Measurements from ENCODE around the gene CYP2C18.
"Not testable (repeated sequence)": the region's sequence is repeated elsewhere in the genome, so short reads cannot be mapped to it uniquely, and the experiment has no call there.

The CYP2C18 gene

DNA sequence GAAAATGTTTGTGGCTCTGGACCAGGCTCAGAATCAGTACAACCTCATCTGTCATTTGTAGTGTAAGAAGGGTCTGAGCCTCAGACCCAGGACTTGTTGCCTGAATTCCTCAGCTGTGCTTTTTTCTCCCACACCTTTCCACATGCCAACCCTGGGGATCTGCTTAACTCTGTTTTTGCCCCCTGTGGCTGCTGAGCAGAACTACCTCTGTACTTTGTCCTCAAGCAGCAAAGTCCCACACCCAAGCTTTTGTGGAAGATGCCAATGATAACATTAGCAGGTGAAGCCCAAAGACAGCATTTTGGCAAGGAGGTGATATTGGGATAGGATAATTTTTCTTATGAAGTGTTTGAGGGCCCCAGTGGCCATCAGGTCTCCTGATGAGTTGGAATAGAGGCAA lies 5.8 kb upstream of the CYP2C18 start:
- Histone ChIP-seq H3K79me2 (ENCODE audit: insufficient read depth, low read length) (no peaks in the 10 kb centered on the region), H3K27me3 (ENCODE audit: insufficient read depth, low read length, poor library complexity) (no peaks in the 10 kb centered on the region), H3K36me3 (ENCODE audit: insufficient read depth, low read length) (no peaks in the 10 kb centered on the region), H3K9ac (ENCODE audit: low read depth, low read length) (no peak overlapping the region), H3K4me2 (ENCODE audit: insufficient read depth, low read length) (no peak overlapping the region), H3K27ac (ENCODE audit: low read length) (no peak overlapping the region), H3K4me1 (ENCODE audit: insufficient read depth, low read length) (no peaks in the 10 kb centered on the region), H2AFZ (ENCODE audit: low read depth, low read length) (no peak overlapping the region), H3K9me3 (ENCODE audit: insufficient read depth, low read length, severe bottlenecking) (no peaks in the 10 kb centered on the region), H4K20me1 (ENCODE audit: insufficient read depth, low read length) (no peaks in the 10 kb centered on the region), H3K4me3 (ENCODE audit: low read depth in 1 of 2, low read length in 2 of 2) (no peak overlapping the region)
- DNase-seq (no peak), ATAC-seq (ENCODE audit: insufficient read depth, low read depth) (no peak)
- TF ChIP-seq, protein P1, sequence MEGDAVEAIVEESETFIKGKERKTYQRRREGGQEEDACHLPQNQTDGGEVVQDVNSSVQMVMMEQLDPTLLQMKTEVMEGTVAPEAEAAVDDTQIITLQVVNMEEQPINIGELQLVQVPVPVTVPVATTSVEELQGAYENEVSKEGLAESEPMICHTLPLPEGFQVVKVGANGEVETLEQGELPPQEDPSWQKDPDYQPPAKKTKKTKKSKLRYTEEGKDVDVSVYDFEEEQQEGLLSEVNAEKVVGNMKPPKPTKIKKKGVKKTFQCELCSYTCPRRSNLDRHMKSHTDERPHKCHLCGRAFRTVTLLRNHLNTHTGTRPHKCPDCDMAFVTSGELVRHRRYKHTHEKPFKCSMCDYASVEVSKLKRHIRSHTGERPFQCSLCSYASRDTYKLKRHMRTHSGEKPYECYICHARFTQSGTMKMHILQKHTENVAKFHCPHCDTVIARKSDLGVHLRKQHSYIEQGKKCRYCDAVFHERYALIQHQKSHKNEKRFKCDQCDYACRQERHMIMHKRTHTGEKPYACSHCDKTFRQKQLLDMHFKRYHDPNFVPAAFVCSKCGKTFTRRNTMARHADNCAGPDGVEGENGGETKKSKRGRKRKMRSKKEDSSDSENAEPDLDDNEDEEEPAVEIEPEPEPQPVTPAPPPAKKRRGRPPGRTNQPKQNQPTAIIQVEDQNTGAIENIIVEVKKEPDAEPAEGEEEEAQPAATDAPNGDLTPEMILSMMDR (IDR thresholded peaks at IDR 0.05; ENCODE audit: borderline replicate concordance, extremely low read depth, low read length, poor library complexity, severe bottlenecking): peak; percentile 20
- no peak for TF ChIP-seq EZH2 (IDR thresholded peaks at IDR 0.05; ENCODE audit: borderline replicate concordance, low read depth, low read length, severe bottlenecking)

DNA sequence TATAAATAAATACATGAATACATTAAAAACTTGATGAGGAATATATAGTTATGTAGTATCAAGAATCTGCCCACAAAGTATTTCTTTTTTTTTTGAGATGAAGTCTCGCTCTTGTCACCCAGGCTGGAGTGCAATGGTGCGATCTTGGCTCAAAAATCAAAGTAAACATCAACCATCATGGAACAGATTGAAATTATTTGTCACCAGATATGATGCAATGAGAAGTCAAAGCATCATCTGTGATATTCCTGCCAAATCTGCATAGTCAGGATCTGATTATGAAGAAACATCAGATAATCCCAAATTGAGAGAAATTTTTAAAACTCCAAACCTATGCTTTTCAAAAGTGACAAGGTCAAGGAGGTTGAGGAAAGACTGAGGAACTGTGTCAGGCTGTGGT lies 5.1 kb upstream of the CYP2C18 start:
- Histone ChIP-seq H3K27ac (ENCODE audit: low read length) (no peak overlapping the region), H2AFZ (ENCODE audit: low read depth, low read length) (no peak overlapping the region), H3K79me2 (ENCODE audit: insufficient read depth, low read length) (no peaks in the 10 kb centered on the region), H3K36me3 (ENCODE audit: insufficient read depth, low read length) (no peaks in the 10 kb centered on the region), H4K20me1 (ENCODE audit: insufficient read depth, low read length) (no peaks in the 10 kb centered on the region), H3K9ac (ENCODE audit: low read depth, low read length) (no peak overlapping the region), H3K4me3 (ENCODE audit: low read depth in 1 of 2, low read length in 2 of 2) (no peak overlapping the region), H3K4me2 (ENCODE audit: insufficient read depth, low read length) (no peak overlapping the region), H3K9me3 (ENCODE audit: insufficient read depth, low read length, severe bottlenecking) (no peaks in the 10 kb centered on the region), H3K4me1 (ENCODE audit: insufficient read depth, low read length) (no peaks in the 10 kb centered on the region), H3K27me3 (ENCODE audit: insufficient read depth, low read length, poor library complexity) (no peaks in the 10 kb centered on the region)
- no peak for TF ChIP-seq EZH2 (IDR thresholded peaks at IDR 0.05; ENCODE audit: borderline replicate concordance, low read depth, low read length, severe bottlenecking)
- TF ChIP-seq, protein P1 (IDR thresholded peaks at IDR 0.05; ENCODE audit: borderline replicate concordance, extremely low read depth, low read length, poor library complexity, severe bottlenecking): no peak
- ATAC-seq (ENCODE audit: insufficient read depth, low read depth): no peak
- no peak for DNase-seq

DNA sequence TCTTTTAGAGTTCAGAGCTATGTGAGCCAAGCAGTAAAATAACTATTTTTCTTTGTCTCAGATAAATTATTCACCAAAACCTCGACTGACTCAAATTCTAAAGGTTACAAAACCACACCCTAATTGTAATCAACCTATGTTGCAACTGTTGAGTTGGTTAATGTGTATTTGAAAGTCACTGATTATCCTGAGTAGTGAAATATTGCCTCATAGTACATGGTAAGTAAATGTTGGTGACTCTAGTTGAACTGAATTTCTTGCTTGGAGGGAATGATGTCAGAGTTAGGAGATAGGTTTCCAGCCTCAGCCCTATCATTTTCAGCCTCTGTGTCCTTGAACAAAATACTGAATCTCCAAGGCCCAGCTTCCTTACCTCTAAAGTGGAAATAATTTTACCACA lies 3.0 kb upstream of the CYP2C18 start:
- Histone ChIP-seq H3K4me3 (ENCODE audit: low read depth in 1 of 2, low read length in 2 of 2) (no peak overlapping the region), H3K9ac (ENCODE audit: low read depth, low read length) (no peak overlapping the region), H3K27ac (ENCODE audit: low read length) (no peak overlapping the region), H3K79me2 (ENCODE audit: insufficient read depth, low read length) (no peaks in the 10 kb centered on the region), H4K20me1 (ENCODE audit: insufficient read depth, low read length) (no peaks in the 10 kb centered on the region), H3K9me3 (ENCODE audit: insufficient read depth, low read length, severe bottlenecking) (peaks cover 2% of the 10 kb centered on the region), H2AFZ (ENCODE audit: low read depth, low read length) (no peak overlapping the region), H3K4me2 (ENCODE audit: insufficient read depth, low read length) (no peak overlapping the region), H3K4me1 (ENCODE audit: insufficient read depth, low read length) (no peaks in the 10 kb centered on the region), H3K27me3 (ENCODE audit: insufficient read depth, low read length, poor library complexity) (no peaks in the 10 kb centered on the region), H3K36me3 (ENCODE audit: insufficient read depth, low read length) (no peaks in the 10 kb centered on the region)
- ATAC-seq (ENCODE audit: insufficient read depth, low read depth) (no peak), DNase-seq (no peak)
- no peak for TF ChIP-seq EZH2 (IDR thresholded peaks at IDR 0.05; ENCODE audit: borderline replicate concordance, low read depth, low read length, severe bottlenecking)
- TF ChIP-seq, protein P1 (IDR thresholded peaks at IDR 0.05; ENCODE audit: borderline replicate concordance, extremely low read depth, low read length, poor library complexity, severe bottlenecking): no peak

DNA sequence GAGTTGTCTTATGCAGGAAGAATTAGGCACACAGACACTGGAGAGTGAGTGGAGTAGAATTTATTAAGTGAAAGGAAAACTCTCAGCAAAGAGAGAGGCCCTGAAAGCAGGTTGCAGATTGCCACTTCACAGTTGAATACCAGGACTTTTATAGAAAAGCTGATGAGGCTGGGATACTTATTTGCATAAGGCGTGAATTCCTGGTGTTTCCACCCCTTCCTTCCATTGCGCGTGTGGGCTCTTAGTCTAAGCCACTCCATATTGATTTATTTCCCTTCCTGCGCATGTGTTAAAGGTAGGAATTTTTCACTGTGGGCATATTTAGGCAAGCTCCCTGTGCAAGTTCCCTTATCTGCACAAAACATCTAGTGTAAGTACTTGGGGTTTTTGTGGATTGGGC lies 893 bp upstream of the CYP2C18 start:
- not testable (repeated sequence) for H3K4me3 ChIP-seq (ENCODE audit: low read depth in 1 of 2, low read length in 2 of 2); H3K79me2 ChIP-seq (ENCODE audit: insufficient read depth, low read length); H4K20me1 ChIP-seq (ENCODE audit: insufficient read depth, low read length); H2AFZ ChIP-seq (ENCODE audit: low read depth, low read length); H3K4me2 ChIP-seq (ENCODE audit: insufficient read depth, low read length); H3K36me3 ChIP-seq (ENCODE audit: insufficient read depth, low read length); ATAC-seq (ENCODE audit: insufficient read depth, low read depth); H3K27ac ChIP-seq (ENCODE audit: low read length); H3K27me3 ChIP-seq (ENCODE audit: insufficient read depth, low read length, poor library complexity); H3K9ac ChIP-seq (ENCODE audit: low read depth, low read length); H3K4me1 ChIP-seq (ENCODE audit: insufficient read depth, low read length); DNase-seq; H3K9me3 ChIP-seq (ENCODE audit: insufficient read depth, low read length, severe bottlenecking)

Measured in DND-41 (cell line).